Left ventricle myocardium superior (tissue), 1 donor: Measurements from ENCODE around the gene ROR1. TPM values are rescaled to one million over a fixed set of nuclear protein-coding genes. Genes with fewer than 3 reads are reported as not detected.
"Not testable (repeated sequence)": the region's sequence is repeated elsewhere in the genome, so short reads cannot be mapped to it uniquely, and the experiment has no call there.

ENCODE experiments used
- ATAC-seq: fragments of 200-7000 bp; cut with Tn5 transposase; one replicate; pipeline ENCODE4 v1.9.1; 2020; ENCODE audit warnings: mild to moderate bottlenecking, moderate library complexity
- DNase-seq: peaks from one replicate; pipeline ENCODE4 v3.0.0-alpha.2; 2020
- intact Hi-C: fragments of 100-400 bp; cut with micrococcal nuclease; formaldehyde crosslinking; loops from one replicate; pipeline ENCODE4 v1.11.0; 2022
- total RNA-seq: library from RNA; stranded (reverse); fragmentation: NEBNext Ultra II Directional; extraction: Animal tissue kit (Norgen Biotek cat#: 25700); gene quantifications from one replicate; pipeline ENCODE4 v1.2.1, GENCODE V29; 2021
- donor health status: DM: no; HTN: yes; CAD: no; lungs with severe emphysema.

ROR1 gene
- total RNA-seq, 1 donor from 2014 or later = 9.0 TPM

- not testable (repeated sequence) for ATAC-seq
These were observed 42.5 kb downstream of the ROR1 start for GRCh38 chr1:63816217-63816815.

GRCh38 chr1:63817152-63817667 lies 43.4 kb downstream of the ROR1 start:
- intact Hi-C loops = no loop called here
- peak; percentile 32 for ATAC-seq
- no peak for DNase-seq

More at GRCh38 chr1:63816217-63816815, 42.5 kb downstream of the ROR1 start:
- intact Hi-C loops, DNase-seq: not testable (repeated sequence)

GRCh38 chr1:63817700-63818099 lies 43.9 kb downstream of the ROR1 start:
- no peak for DNase-seq
- no peak for ATAC-seq
- intact Hi-C loops = no loop called here

GRCh38 chr1:63818567-63819325 lies 44.9 kb downstream of the ROR1 start:
- intact Hi-C loops = no loop called here
- no peak for ATAC-seq
- DNase-seq = no peak

- intact Hi-C loops = no loop called here
- ATAC-seq = no peak
- no peak for DNase-seq
These were observed 46.0 kb downstream of the ROR1 start for GRCh38 chr1:63819795-63820194.

- DNase-seq = no peak
- ATAC-seq = peak; percentile 66
- intact Hi-C loops = no loop called here
These were observed 47.5 kb downstream of the ROR1 start for GRCh38 chr1:63821091-63822005.

- intact Hi-C loops = no loop called here
- ATAC-seq = no peak
- DNase-seq = no peak
These were observed 48.7 kb downstream of the ROR1 start for GRCh38 chr1:63822540-63822939.

- ATAC-seq (no peak), DNase-seq (no peak)
- intact Hi-C loops = no loop called here
These were observed 50.6 kb downstream of the ROR1 start for GRCh38 chr1:63824451-63824850.

GRCh38 chr1:63825111-63825510 lies 51.3 kb downstream of the ROR1 start:
- intact Hi-C loops = no loop called here
- ATAC-seq (no peak), DNase-seq (no peak)

GRCh38 chr1:63826246-63826861 lies 52.5 kb downstream of the ROR1 start:
- DNase-seq, intact Hi-C loops, ATAC-seq: not testable (repeated sequence)

- intact Hi-C loops = no loop called here
- no peak for DNase-seq
- ATAC-seq = no peak
These were observed 53.8 kb downstream of the ROR1 start for GRCh38 chr1:63827411-63828321.

- ATAC-seq = peak; percentile 20
- intact Hi-C loops = no loop called here
- no peak for DNase-seq
These were observed 54.7 kb downstream of the ROR1 start for GRCh38 chr1:63828322-63829044.

GRCh38 chr1:63829349-63830327 lies 55.8 kb downstream of the ROR1 start:
- DNase-seq (no peak), ATAC-seq (peak; percentile 65)
- intact Hi-C loops = no loop called here

- ATAC-seq (no peak), DNase-seq (no peak)
These were observed 57.6 kb downstream of the ROR1 start for GRCh38 chr1:63831409-63831808.

GRCh38 chr1:63833363-63834119 lies 59.7 kb downstream of the ROR1 start:
- ATAC-seq = no peak
- no peak for DNase-seq
- intact Hi-C loops = no loop called here

More at GRCh38 chr1:63831409-63831808, 57.6 kb downstream of the ROR1 start:
- intact Hi-C loops = no loop called here

GRCh38 chr1:63835128-63835527 lies 61.3 kb downstream of the ROR1 start:
- ATAC-seq (no peak), DNase-seq (no peak)
- intact Hi-C loops = no loop called here
